Neutrophil (primary cell): ENCODE measurements around the gene PRKN.

Experiments used
- H3K27ac ChIP-seq: fragments of 200-600 bp; sonication (generic); 2 replicates; pipeline ENCODE4 v1.5.1; 2016; ENCODE audit warnings: mild to moderate bottlenecking, moderate library complexity
- H3K27me3 ChIP-seq: fragments of 200-600 bp; sonication (generic); 2 replicates; pipeline ENCODE4 v1.6.0; 2016; ENCODE audit warnings: mild to moderate bottlenecking
- H3K36me3 ChIP-seq: fragments of 200-600 bp; sonication (generic); 2 replicates; pipeline ENCODE4 v1.5.1; 2017
- H3K4me1 ChIP-seq, 2 experiments: fragments of 200-600 bp in 1 of 2; sonication (generic) in 1 of 2; 1 replicate in 1 of 2; 2 replicates in 1 of 2; pipeline versions ENCODE4 v1.5.1 to v1.6.1; 2013 to 2016; ENCODE audit warnings: low read depth in 1 of 2, low read length in 1 of 2, mild to moderate bottlenecking in 1 of 2, moderate library complexity in 1 of 2; ENCODE audit not compliant: control insufficient read depth in 1 of 2, insufficient read depth in 1 of 2
- H3K4me3 ChIP-seq, 2 experiments: fragments of 200-600 bp in 1 of 2; sonication (generic) in 1 of 2; 1 replicate in 1 of 2; 2 replicates in 1 of 2; pipeline ENCODE4 v1.5.1; 2013 to 2016; ENCODE audit warnings: low read depth in 1 of 2, low read length in 1 of 2, mild to moderate bottlenecking in 1 of 2, moderate library complexity in 1 of 2
- H3K9me3 ChIP-seq: fragments of 200-600 bp; sonication (generic); 2 replicates; pipeline ENCODE4 v1.5.1; 2016
- TF ChIP-seq, protein P1 (sequence below): fragments of 200-600 bp; sonication (generic); IDR thresholded peaks from 2 replicates; pipeline ENCODE4 v1.5.1; 2016; ENCODE audit warnings: antibody characterized with exemption

Gene PRKN

DNA sequence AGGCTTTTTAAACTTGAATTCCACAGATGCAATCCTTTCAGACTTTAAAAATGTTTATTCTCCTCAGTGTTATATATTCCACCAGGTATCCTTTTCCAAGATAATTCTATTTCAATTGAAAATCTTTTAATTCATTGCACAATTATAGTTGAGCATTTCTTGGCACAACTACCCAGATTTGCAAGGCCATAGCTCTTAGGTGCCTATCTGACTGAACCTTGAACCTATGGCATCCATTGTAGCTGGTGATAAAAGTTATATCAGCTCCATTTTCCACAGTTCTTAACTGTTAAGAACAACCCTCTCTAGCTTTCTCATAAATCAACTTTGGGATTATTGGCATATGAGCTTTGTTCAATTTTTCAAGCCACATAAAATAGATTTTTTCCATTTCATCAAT, 42.6 kb upstream of the PRKN start:
- no peaks in the 10 kb centered on the region for H3K27me3 ChIP-seq
- H3K4me1 ChIP-seq, result no peaks in the 10 kb centered on the region
- no peak overlapping the region for H3K4me3 ChIP-seq
- H3K9me3 ChIP-seq, result no peaks in the 10 kb centered on the region
- H3K36me3 ChIP-seq, result no peaks in the 10 kb centered on the region
- no peak overlapping the region for H3K27ac ChIP-seq
- TF ChIP-seq, protein P1, sequence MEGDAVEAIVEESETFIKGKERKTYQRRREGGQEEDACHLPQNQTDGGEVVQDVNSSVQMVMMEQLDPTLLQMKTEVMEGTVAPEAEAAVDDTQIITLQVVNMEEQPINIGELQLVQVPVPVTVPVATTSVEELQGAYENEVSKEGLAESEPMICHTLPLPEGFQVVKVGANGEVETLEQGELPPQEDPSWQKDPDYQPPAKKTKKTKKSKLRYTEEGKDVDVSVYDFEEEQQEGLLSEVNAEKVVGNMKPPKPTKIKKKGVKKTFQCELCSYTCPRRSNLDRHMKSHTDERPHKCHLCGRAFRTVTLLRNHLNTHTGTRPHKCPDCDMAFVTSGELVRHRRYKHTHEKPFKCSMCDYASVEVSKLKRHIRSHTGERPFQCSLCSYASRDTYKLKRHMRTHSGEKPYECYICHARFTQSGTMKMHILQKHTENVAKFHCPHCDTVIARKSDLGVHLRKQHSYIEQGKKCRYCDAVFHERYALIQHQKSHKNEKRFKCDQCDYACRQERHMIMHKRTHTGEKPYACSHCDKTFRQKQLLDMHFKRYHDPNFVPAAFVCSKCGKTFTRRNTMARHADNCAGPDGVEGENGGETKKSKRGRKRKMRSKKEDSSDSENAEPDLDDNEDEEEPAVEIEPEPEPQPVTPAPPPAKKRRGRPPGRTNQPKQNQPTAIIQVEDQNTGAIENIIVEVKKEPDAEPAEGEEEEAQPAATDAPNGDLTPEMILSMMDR, result no peak

DNA sequence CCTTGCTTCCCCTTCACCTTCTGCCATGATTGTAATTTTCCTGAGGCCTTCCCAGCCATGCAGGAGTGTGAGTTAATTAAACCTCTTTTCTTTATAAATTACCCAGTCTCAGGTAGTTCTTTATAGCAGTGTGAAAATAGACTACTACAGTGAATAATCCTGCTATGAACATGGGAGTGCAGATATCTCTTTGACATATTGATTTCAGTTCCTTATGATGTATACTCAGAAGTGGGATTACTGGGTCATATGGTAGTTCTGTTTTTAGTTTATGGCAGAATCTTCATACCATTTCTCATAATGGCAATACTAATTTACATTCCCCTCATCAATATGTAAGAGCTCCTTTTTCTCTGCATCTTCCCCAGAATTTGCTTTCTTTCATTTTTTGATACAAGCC, 26.2 kb upstream of the PRKN start:
- no peak overlapping the region for H3K27ac ChIP-seq
- TF ChIP-seq, protein P1, result no peak
- H3K4me3 ChIP-seq, result no peak overlapping the region
- H3K36me3 ChIP-seq, result no peaks in the 10 kb centered on the region
- H3K4me1 ChIP-seq, result no peaks in the 10 kb centered on the region
- H3K27me3 ChIP-seq, result no peaks in the 10 kb centered on the region
- no peaks in the 10 kb centered on the region for H3K9me3 ChIP-seq

DNA sequence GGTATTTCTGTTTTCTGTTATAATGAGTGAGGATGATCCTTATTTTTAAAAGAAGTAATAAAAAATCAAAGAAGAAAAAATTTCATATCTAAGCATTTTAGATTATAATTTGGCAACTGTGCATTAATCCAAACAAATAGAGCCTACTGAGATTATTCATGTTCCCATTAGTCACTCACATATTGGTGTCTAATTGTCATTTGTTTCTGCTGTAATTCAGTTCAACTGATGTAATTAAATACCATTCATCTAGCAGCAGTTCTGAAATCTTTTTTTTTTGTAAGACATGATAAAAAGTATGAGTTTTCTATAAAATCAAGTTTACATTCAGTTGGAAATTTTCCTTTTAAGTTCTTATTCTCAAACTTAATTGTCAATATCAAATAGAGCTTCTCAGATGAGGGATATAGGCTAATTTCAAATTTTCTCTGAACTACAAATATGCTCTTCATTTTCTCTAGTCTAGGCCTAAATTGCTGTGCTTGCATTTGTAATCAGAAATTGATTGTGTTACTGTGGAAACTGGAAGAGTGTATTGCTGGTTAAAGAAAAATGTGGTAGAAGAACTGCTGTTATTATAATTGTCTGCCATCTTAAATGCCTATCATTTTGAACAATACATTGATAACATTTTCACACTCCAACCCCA, 23.8 kb upstream of the PRKN start:
- no peaks in the 10 kb centered on the region for H3K4me1 ChIP-seq
- TF ChIP-seq, protein P1, result no peak
- no peaks in the 10 kb centered on the region for H3K27me3 ChIP-seq
- no peak overlapping the region for H3K27ac ChIP-seq
- H3K9me3 ChIP-seq, result no peaks in the 10 kb centered on the region
- no peak overlapping the region for H3K4me3 ChIP-seq
- no peaks in the 10 kb centered on the region for H3K36me3 ChIP-seq

DNA sequence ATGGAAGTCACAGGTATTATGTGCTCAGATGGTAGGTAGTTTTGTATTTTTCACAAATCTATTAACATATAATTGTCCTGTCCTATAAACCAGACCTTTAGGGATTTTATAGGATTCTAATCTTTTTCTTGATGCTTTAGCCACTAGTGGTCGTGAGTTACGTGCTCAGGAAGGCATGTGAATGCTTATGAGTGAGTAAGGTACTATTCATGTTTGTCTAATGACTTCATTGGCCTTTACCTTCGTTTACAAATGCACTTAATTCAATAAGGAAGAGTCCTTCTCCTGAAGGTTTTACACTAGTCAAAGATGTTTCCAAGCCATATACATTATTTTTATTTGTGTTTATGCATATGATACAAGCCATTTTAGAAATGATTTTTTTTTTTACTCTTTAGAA, 23.2 kb upstream of the PRKN start:
- H3K27me3 ChIP-seq, result no peaks in the 10 kb centered on the region
- no peaks in the 10 kb centered on the region for H3K36me3 ChIP-seq
- H3K4me3 ChIP-seq, result no peak overlapping the region
- TF ChIP-seq, protein P1, result no peak
- no peak overlapping the region for H3K27ac ChIP-seq
- H3K9me3 ChIP-seq, result no peaks in the 10 kb centered on the region
- H3K4me1 ChIP-seq, result no peaks in the 10 kb centered on the region

DNA sequence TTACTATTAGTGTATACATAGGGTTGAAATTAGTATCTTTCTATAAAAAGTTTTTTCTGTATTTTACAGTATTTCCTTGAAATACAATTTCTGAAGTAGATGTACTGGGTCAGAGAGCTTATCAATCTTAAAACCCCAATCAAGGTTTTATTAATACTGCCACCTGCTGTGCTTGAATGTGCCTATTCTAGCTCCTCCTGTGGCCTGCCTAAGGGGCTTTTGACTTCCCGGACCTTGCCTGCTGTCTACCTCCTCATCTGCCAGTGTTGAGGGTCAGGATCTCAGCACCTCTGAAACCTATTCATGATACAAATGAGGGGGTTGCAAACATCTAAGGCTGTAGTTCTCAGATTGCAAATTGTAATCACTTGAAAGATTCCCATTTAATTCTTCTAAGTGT, 9.4 kb upstream of the PRKN start:
- H3K4me3 ChIP-seq, result no peak overlapping the region
- H3K27me3 ChIP-seq, result no peaks in the 10 kb centered on the region
- no peak overlapping the region for H3K27ac ChIP-seq
- no peaks in the 10 kb centered on the region for H3K9me3 ChIP-seq
- peaks cover 0 to 5% of the 10 kb centered on the region in 2 experiments for H3K4me1 ChIP-seq
- TF ChIP-seq, protein P1, result no peak
- no peaks in the 10 kb centered on the region for H3K36me3 ChIP-seq
